ENCODE data around the gene TSHZ2. TPM values are rescaled to one million over a fixed set of nuclear protein-coding genes. Genes with fewer than 3 reads are reported as not detected.

The TSHZ2 gene
- total RNA-seq, 1 experiment from 2014 or later = not detected

- no peak for DNase-seq (ENCODE audit: low spot score)
These were observed 154.0 kb downstream of the TSHZ2 start for GRCh38 chr20:53126185-53126584.

- DNase-seq (ENCODE audit: low spot score) = no peak
These were observed 154.9 kb downstream of the TSHZ2 start for GRCh38 chr20:53127027-53127426.

- no peak for DNase-seq (ENCODE audit: low spot score)
These were observed 155.8 kb downstream of the TSHZ2 start for GRCh38 chr20:53128004-53128403.

- DNase-seq (ENCODE audit: low spot score) = no peak
These were observed 157.4 kb downstream of the TSHZ2 start for GRCh38 chr20:53129563-53129962.

- DNase-seq (ENCODE audit: low spot score) = no peak
These were observed 158.6 kb downstream of the TSHZ2 start for GRCh38 chr20:53130795-53131194.

- no peak for DNase-seq (ENCODE audit: low spot score)
These were observed 161.0 kb downstream of the TSHZ2 start for GRCh38 chr20:53133125-53133524.

GRCh38 chr20:53133628-53134027 lies 161.5 kb downstream of the TSHZ2 start:
- no peak for DNase-seq (ENCODE audit: low spot score)

- no peak for DNase-seq (ENCODE audit: low spot score)
These were observed 164.3 kb downstream of the TSHZ2 start for GRCh38 chr20:53136473-53136872.

GRCh38 chr20:53138454-53139262 lies 166.5 kb downstream of the TSHZ2 start:
- no peak for DNase-seq (ENCODE audit: low spot score)

- DNase-seq (ENCODE audit: low spot score) = peak; percentile 13
These were observed 169.3 kb downstream of the TSHZ2 start for GRCh38 chr20:53141201-53142050.

GRCh38 chr20:53142225-53143127 lies 170.3 kb downstream of the TSHZ2 start:
- peak; percentile 23 for DNase-seq (ENCODE audit: low spot score)

GRCh38 chr20:53146201-53146891 lies 174.2 kb downstream of the TSHZ2 start:
- DNase-seq (ENCODE audit: low spot score) = peak; percentile 46

GRCh38 chr20:53148771-53149147 lies 176.6 kb downstream of the TSHZ2 start:
- peak; percentile 18 for DNase-seq (ENCODE audit: low spot score)

- DNase-seq (ENCODE audit: low spot score) = no peak
These were observed 177.2 kb downstream of the TSHZ2 start for GRCh38 chr20:53149148-53149889.

GRCh38 chr20:53149890-53150205 lies 177.7 kb downstream of the TSHZ2 start:
- DNase-seq (ENCODE audit: low spot score) = no peak

- no peak for DNase-seq (ENCODE audit: low spot score)
These were observed 178.4 kb downstream of the TSHZ2 start for GRCh38 chr20:53150532-53150931.

- DNase-seq (ENCODE audit: low spot score) = no peak
These were observed 180.1 kb downstream of the TSHZ2 start for GRCh38 chr20:53152228-53152627.

GRCh38 chr20:53154540-53154939 lies 182.4 kb downstream of the TSHZ2 start:
- peak; percentile 54 for DNase-seq (ENCODE audit: low spot score)

GRCh38 chr20:53157443-53158408 lies 185.6 kb downstream of the TSHZ2 start:
- DNase-seq (ENCODE audit: low spot score) = peak; percentile 42
